GM18870 (cell line): ENCODE measurements around the gene NUMA1.

ENCODE experiments used
- ATAC-seq: cut with Tn5 transposase; IDR thresholded peaks from one replicate; pipeline ENCODE4 v1.9.1; 2021; ENCODE audit warnings: moderate library complexity; ENCODE audit not compliant: unreplicated experiment

NUMA1 gene

GRCh38 chr11:71979094-71979493 is 101.2 kb downstream of the NUMA1 start:
- no peak for ATAC-seq

- ATAC-seq, result no peak
Observed at GRCh38 chr11:71977743-71978418, 102.5 kb downstream of the NUMA1 start.

GRCh38 chr11:71977090-71977489 is 103.3 kb downstream of the NUMA1 start:
- no peak for ATAC-seq

- no peak for ATAC-seq
Observed at GRCh38 chr11:71976551-71976950, 103.8 kb downstream of the NUMA1 start.

GRCh38 chr11:71971680-71972079 is 108.7 kb downstream of the NUMA1 start:
- no peak for ATAC-seq

GRCh38 chr11:71964641-71965040 is 115.7 kb downstream of the NUMA1 start:
- no peak for ATAC-seq

- no peak for ATAC-seq
Observed at GRCh38 chr11:71963468-71963867, 116.9 kb downstream of the NUMA1 start.

GRCh38 chr11:71962428-71963038 is 117.8 kb downstream of the NUMA1 start:
- peak; percentile 73 for ATAC-seq

- no peak for ATAC-seq
Observed at GRCh38 chr11:71955898-71956456, 124.4 kb downstream of the NUMA1 start.
